A549 (cell line): Measurements from ENCODE around the gene LOC101059915.

Source experiments
- CTCF ChIP-seq: fragments of >200 bp; sonication (Bioruptor Twin); formaldehyde crosslinking; IDR thresholded peaks from 3 replicates; pipeline ENCODE4 v1.5.1; 2016
- NFE2L2 ChIP-seq: fragments of 150-350 bp; conservative IDR thresholded peaks from 2 replicates; pipeline ENCODE4 v1.6.1; 2014; ENCODE audit warnings: low read length

GRCh38 chrX:71636438-71637252, 30.7 kb upstream of the LOC101059915 start:
- no peak for TF ChIP-seq CTCF
- TF ChIP-seq NFE2L2: no peak
